GM19328 (cell line): ENCODE data around the gene MYO5B.
"Not testable (repeated sequence)": the region's sequence is repeated elsewhere in the genome, so short reads cannot be mapped to it uniquely, and the experiment has no call there.

Experiments used
- ATAC-seq: cut with Tn5 transposase; IDR thresholded peaks from one replicate; pipeline ENCODE4 v1.9.1; 2021; ENCODE audit warnings: mild to moderate bottlenecking, moderate library complexity; ENCODE audit not compliant: unreplicated experiment

MYO5B gene

DNA sequence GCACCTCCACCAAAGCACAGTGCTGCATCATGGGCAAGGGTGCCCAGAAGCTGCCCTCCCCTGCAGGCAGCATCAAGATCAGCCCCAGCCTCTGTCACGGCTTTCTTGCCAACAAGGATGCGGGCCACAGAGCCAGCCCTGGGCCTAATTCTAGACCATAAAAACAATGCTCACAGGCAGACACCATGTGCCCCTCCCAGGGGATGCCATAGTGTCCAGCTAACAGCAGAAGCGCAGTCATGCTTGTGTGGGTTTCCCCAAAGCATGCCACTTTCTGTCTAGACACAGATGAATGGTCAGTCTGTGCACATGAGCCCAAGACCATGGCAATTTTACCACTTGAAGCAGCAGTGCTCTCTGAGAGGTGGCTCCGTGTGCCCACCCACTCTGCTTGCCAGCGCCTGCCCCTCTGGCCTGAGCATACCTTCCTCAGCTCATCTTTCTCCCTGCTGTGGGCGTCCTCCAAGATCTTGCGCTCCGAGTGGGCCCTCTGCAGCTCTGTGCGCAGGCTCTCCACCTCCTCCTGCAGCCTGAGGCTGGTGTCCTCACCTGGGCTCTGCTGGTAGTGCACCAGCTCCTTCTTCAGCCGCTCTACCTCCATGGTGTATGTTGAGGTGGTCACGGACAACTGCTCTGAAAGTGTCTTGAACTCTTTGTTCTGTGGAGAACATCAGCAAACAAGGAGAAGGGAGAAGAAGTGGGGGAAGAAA lies 300.3 kb downstream of the MYO5B start:
- no peak for ATAC-seq

DNA sequence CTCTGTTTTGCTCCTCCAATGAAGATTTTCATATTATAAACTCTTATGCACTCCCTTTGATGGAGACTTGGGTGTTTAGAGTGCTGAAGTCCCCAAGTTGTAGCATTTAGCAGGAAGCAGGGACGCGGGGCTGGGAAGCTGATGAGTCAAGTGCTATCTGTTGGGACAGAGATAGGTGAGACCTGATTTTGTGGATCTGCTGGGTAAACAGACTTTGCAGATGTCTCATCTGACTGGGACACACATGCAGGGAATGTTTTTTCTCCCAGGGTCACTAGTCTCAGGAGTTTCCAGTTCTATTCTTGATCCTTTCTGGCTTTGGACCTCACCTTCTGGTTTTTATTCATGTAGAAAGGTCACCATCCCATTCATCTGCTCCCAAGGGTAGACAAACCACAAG lies 301.9 kb downstream of the MYO5B start:
- no peak for ATAC-seq

DNA sequence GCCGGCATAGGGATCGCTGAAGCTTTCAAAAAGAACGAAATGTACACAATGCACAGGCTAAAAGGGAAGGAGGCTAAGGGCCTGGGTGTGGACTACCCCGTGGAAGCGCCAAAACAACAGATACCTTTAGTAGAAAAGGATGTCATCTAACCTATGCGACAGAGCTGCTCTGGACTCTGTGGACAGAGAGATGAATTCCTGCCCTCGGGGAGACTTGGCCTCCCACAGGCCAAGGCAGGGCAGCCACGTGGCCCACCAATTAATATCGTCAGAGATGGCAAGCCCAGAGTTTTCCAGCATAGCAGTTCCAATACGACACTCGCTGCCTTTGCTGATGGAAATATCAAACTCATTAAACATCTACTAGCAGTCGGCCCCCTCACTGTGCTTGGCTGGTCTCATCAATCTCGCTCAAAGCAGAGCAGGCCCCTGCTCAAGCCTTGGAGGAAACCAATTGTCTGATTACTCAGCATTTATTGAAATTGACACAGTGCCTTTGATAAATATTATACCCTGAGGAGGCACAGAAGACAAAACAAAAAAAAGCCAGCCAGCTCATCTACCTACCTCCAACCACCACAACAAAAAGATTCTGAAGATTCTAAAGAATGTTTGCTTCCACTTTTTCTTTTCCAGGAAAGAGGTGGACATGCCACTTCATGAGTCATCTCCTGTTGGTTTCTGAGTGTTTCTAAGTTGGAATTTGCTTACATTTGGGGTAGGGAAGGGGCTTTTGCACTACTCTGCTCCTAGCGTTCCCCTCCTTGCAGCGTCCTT lies 302.6 kb downstream of the MYO5B start:
- no peak for ATAC-seq

DNA sequence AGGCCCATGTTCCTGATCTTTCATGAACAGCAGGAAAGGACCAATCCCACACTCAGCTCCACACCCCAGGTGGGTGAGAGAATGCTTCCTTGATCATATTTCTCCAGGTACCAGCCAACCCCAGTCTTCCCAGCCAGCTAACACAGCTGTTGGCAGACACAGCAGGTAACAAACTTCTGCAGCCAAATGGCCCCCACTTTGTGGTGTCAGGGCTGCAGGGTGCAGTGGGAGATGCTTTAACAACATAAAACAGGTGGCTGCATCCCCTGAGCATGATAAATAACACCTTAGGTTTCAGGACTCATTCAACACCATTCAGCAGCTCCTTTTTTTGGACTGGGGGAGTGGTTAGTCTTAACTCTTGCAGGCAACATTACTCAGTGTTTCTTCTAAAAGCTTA lies 304.9 kb downstream of the MYO5B start:
- ATAC-seq = no peak

DNA sequence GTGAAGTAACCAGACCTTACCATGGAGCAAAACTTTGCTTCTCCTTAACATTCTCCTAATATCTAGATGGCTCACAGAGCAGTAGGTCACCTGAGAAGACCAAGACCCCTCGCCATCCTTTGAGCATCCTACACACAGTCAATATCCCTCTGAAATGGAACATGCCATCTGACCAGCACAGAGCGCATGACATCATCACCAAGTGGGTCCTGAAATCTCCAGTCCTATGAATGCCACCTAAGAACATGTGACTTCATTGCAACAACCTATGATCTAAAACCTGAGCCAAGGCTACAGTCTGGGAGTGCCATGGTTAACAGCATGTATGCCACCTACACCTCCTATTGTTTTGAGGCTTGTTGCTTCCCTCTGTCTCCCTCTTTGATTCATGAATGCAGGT lies 305.4 kb downstream of the MYO5B start:
- not testable (repeated sequence) for ATAC-seq

DNA sequence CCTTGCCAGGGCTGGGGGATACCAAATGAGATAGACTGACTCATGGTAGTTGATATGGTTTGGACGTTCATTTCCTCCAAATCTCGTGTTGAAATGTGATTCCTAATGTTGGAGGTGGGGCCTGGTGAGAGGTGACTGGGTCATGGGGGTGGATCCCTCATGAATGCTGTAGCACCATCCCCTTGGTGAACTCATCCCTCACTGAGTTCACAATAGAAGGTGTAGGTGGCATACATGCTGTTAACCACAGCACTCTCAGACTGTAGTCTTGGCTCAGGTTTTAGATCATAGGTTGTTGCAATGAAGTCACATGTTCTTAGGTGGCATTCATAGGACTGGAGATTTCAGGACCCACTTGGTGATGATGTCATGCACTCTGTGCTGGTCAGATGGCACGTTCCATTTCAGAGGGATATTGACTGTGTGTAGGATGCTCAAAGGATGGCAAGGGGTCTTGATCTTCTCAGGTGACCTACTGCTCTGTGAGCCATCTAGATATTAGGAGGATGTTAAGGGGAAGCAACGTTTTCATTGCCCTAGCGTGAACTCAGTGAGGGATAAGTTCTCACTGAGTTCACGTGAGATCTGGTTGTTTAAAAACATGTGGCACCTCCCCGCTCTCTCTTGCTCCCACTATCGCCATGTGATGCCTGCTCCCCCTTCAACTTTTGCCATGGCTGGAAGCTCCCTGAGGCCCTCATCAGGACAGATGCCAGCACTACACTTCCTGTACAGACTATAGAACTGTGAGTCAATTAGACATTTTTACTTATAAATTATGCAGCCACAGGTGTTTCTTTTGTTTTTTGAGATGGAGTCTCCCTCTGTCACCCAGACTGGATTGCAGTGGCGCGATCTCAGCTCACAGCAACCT lies 307.8 kb downstream of the MYO5B start:
- ATAC-seq = no peak

DNA sequence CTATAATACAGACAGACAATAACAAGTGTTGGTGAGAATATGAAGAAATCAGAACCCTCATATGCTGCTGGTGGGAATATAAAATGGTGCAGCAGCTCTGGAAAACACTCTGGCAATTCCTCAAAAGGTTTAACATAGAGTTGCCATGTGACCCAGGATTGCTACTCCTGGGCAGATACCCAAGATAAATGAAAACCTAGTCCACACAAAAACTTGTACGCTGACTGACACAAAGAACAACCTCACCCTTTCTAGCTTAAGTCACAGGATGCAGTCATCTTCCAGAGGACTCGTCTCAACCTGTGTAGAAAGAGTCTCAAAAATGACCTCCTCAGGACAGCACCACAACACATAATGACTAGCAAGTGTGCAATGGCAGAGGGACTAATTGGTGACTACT lies 310.0 kb downstream of the MYO5B start:
- ATAC-seq = no peak

DNA sequence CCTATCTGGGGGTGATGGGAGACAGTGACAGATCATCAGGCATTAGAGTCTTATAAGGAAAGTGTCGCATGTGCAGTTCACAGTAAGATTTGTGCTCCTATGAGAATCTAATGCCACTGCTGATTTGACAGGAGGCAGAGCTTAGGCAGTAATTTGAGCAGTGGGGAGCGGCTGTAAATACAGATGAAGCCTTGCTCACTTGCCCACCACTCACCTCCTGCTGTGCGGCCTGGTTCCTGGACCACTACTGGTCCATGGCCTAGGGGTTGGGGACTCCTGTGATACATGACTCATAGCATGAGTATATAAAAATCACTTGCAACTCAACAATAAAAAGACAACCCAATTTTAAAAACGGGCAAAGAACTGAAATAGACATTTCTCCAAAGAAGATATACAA lies 310.5 kb downstream of the MYO5B start:
- no peak for ATAC-seq

DNA sequence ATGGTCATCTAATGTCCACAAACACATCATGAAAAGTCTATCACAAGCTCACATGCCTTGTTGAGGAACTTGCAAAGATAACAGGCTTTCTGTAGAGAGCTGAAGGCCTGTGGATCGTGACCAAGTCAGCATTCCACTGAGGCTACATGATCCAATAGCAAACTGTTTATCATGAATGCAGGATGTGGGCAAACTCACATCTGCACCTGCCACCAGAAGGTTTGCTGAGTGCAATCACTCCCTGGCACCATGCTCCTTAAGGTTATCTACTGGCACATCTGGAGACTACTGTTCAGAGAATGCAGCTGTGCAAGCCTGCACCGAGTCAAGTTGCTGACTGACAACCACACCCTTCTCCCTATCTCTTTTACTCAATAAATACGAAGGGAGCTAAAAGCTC lies 314.3 kb downstream of the MYO5B start:
- no peak for ATAC-seq

DNA sequence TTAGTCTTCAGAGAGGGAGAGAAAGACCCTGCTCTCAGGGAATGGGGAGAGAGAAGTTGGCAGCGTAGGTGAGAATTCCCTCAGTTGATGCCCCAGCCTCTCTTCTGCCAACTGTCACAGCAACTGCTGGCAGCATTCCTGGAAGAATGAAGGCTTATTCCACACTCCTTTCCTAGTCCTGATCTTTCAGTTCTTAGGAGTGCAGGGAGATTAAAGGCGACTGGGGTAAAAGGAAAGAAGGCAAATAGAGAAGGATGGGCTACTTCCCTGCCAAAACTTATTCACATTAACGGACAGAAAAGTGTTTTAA lies 315.7 kb downstream of the MYO5B start:
- ATAC-seq = no peak

DNA sequence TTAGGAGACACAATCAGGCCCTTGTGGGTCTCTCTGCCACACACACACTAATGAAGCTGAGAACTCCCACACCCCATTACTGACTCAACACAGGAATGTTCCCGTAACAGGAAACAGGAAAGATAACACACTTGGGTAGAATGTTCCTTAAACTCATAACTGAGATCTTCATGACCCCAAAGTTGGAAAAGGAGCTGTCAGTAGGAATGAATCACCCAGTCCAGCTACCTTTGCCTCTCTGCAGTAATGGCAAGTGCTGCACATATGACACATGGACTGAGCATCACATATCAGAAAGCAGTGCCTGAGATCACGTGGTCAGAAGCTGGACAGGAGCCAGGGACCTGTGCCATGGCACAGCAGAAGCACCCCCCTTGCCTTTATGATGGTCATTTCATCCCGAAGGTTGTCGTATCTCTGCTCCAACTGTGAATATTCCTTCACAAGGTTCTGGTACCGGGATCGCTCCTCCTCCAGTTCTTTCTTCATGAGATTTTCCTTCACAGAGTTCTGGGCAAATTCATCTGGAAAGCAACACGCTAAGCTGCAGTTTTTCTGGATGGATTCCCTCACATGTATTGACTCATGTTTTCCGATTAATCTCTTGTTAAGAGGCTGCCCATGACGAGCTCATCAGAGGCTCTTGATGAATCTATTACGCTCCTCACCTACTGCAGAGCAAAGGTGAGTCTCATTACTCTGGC lies 316.2 kb downstream of the MYO5B start:
- no peak for ATAC-seq

DNA sequence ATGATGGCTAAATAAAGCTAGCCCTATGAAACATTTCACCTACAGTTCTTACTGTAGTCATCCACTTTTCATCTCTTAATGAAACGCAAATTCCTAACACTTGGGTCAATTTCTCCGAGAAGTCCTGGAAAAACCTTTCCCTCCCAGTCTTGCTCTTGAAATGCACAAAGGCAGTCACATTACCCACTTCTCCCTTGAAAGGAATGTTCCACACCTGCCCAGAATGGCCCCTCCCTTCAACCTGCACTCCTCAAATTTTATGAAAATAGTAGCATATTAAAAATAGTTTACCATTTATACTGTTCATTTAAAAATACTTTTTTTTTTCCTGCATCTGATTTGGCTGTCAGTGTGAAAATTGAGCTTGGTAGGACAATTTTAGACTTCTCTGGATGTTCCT lies 316.9 kb downstream of the MYO5B start:
- no peak for ATAC-seq

DNA sequence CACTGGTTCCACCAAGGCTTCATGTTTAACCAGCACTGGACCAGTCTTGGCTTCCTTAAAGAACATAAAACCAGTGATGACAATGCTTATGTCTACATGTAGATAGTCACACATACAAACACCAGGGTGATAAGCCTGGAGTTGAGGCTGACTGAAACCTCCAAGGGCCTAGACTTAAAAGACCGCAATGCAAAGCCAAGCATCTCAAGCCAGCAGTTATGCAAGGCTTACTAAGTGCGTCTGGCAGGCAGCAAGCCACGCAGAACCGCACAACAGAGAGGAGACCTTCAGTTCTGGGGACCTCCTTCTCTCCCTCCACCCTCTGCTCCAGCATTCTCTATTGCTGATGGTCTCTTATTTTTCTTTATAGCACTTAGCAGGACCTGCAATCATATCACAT lies 318.4 kb downstream of the MYO5B start:
- no peak for ATAC-seq

DNA sequence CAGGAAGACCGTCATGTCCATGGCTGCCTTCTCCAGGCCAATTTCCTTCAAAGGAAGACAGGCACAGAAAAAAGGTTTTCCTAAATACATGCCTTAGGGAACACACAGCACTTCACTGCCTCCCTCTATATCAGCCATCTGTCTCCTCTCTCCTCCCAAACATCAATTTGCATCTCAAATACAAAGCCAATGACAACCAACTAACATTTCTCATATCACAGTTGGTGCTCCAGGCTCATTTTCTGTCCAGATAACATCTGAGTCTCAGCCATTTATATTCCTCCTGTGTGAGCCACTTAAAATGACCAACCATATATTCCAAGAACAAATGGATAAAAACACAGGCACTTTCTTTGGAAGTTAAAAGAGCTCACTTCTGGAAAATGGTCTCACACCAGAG lies 319.2 kb downstream of the MYO5B start:
- ATAC-seq = no peak

DNA sequence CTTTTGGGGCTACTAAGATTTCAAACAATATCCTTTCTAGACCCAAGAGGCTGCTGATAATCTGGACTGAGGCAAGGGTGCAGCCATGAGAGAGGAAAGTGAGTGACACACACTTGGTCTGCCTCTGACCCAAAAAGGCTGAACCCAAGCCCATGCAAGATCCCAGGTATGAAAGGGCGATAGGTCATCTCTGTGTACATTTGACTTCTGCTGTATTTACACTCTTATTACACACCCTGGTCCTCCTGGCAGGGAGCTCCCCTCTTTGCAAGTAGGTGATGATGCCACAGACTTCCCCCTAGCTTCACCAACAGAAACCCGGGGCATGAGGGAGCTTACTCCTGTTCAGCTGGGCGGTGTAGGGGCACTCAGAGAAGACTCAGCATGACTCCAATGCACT lies 319.8 kb downstream of the MYO5B start:
- no peak for ATAC-seq

DNA sequence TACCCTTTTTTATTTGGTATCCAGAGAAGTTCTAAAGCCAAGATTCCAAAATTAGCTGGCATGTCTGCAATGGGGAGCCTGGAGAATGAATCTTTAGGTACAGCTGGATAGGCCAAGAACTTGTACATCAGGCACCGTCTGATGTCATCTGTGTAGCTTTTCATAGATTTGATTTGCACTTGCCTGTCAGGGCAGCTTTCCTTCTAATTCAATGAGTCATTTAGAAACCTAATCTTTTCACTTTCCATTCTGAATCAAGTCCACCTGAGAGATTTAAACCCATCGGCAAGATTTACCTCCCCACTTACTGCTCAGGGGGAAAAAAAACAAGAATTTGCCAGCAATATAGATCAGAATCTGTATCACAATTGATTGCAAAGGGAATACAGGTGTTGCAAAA lies 320.7 kb downstream of the MYO5B start:
- no peak for ATAC-seq

DNA sequence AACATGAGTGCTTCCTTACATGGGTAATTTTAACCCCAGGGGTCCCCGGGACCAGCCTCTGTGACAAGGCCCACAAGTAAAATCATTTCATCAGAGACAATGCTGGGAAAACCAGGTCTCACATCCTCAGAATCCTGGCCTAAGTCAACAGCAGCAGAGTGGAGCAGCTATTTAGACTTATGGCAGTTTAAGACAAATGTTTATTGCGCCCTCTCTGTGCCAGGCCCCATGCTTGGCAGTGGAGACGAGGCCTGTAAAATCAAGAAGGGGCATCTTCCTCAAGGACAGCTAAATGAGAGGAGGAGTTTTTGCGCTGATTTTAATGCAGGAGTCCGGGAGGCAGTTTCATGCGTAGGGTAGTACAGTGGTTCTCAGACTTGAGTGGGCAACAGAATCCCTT lies 325.6 kb downstream of the MYO5B start:
- no peak for ATAC-seq

DNA sequence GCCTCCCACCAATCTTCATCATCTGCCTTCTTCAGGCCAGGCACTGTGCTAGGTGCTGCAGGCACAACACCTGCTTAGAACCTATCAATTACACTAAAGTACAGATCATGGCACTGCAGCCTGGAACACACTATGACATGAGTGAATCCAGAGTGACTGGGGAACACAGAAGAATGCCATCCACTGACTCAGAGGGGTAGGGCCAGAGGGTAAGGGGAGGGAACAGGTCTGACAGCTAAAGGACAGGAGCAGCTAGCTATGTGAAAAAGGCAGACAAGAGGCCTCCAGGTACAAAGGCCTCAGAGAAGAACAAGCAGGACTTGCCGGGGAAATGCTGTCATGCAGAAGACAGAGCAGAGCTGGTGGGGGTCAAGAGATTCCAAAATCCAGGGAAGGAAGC lies 328.3 kb downstream of the MYO5B start:
- ATAC-seq = no peak

DNA sequence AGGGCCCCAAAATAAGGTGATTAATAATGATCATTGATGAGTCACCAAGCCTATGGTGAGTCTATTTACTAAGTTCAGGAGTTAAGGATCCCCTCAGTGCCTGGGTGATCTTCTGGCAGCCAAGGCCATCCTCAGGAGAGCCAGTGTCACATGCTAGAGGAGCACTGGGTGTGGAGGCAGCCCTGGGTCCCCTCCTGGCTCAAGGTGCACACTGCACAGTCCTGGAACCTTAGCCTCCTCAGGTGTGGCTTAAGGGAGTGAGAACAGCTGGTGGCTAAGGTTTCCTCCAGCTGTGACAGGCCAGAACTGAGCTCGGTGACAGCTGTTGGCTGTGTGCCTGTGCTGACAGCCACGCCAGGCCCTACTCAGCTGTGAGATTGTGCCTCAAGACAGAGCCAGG lies 329.5 kb downstream of the MYO5B start:
- ATAC-seq = no peak

DNA sequence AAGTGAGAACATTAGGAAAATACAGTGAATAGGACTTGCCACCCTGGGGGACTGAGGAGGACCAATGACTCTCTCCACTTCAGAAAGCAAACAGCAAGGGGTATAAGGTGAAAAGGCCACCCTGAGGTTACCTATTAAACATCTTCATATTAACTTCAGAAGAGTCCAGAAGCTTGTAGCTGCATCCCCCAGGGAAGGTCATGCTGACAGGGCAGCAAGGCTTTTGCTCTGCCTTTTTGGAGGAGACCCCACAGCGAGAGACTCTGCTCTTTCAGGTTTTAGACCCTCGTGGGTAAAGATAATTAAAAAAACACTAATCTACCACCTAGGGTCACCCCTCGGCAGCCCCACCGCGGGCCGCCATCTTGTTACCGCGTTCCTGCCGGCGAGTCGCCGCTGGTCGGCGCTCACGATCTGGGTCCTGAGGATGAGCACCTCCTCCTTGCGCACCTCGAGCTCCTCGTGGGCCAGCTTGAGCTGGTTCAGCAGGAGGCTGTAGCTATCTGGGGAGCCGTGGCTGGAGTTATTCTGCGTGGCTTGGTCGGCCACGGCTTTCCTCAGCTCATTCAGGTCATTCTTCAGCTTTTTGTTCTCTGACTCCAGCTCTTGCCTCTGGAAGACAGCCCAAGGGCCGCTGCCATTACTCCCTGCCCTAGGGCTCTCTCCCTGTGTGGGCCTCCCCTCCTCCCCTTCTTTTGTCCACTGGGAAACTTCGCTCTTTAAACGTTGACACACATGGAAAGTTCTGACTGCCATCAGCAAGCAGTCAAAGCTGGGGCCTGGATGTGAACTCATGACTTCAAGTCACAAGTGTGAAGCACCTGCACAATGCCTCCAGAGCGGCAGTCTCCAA lies 331.0 kb downstream of the MYO5B start:
- ATAC-seq = no peak
